ENCODE data around the gene TSHZ1.

The TSHZ1 gene

GRCh38 chr18:75208155-75208835 lies 2.3 kb upstream of the TSHZ1 start:
- no peak for DNase-seq

- no peak for DNase-seq
Measured at GRCh38 chr18:75208836-75209128, 1.8 kb upstream of the TSHZ1 start.

DNA sequence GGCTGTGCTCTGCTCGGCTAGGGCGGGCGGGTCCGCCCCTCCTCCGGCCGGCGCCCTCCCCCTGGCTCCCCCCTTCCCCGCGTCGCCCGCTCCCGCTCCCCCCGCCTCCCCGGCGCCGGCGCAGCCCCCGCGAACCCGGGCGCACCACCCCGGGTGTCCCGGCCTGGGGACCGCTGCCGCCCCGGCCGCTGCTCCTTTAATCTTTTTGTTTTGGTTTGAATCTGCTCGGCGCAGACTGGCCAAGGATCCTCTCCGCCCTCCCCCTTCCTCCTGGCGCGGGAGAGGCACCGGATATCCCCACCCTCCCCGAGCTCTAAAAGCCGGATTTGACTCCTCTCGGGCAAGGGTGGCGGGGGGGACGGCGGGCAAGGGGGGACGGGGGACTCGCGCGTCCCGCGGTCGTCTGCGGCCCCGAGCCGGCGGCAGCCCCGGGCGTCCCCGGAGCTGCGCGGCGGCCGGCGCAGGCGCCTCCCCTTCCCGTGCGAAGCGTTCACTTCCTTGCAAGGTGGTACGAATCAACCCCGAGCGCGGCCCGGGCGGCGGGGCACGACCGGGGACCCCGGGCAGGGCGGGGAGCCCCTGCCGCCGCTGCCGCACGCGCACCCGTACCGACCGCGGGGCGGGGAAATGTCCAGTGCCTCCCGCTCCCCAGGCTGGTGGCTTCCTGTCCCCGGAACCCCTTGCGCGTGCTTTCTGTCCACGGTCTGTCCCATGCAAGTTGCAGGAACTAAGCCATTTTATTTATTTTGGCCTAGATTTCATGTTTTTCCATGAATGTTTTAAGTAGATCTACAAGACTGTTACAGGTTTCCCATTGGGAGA lies 1.3 kb upstream of the TSHZ1 start, which contains the start of gene PTGR3:
Gene PTGR3, minus strand, starts transcription at position 11 of the 822 bp plus-strand sequence. CDS start 81 bp downstream, outside the sequence.
- DNase-seq = peak; percentile 79

- DNase-seq = no peak
Measured at GRCh38 chr18:75209951-75210258, 692 bp upstream of the TSHZ1 start.

DNA sequence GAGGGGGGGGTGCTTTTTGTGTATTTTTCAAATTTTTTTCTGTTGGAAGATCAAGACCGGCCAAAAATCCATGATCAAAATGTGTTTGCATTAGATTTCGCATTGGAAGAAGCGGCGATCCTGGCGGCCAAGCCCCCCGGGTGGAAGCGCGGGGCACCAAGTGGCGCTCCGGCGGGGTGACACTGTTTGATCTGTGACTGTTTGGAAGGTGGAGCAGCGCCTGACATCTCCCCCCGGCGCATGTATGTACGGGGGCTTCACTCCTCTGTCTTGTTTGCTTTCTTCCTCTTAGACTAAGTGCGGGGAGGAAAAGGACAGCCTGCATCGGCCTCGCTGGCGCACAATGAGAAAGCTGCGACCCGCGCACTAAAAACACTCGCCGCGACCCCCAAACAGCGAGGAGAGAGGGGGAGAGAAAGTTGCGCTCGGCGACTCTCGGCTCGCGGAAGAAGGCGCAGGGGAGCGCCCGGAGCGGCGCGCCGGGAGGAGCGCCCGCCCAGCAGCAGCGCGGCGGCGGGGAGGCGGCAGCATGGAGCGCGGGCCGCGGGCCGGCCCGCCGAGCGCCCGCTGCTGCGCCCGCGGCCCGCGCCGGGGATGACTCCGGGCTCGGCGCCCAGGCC lies 515 bp downstream of the TSHZ1 start:
- no peak for DNase-seq

DNA sequence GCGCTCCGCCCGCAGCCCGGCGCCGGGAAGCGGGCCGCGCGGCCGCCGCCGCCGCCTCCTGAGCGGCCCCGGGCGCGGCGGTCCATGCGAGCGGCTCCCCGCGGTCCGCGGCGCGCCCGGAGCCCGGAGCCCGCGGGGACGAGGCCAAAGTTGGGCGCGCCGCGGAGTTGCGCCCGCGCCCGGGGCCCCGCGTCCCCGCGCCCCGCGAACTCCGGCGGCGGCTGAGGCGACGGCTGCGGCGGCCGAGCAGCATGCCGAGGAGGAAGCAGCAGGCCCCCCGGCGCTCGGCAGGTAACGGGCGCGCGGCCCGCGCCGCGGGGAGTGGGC lies 992 bp downstream of the TSHZ1 start:
- no peak for DNase-seq

DNA sequence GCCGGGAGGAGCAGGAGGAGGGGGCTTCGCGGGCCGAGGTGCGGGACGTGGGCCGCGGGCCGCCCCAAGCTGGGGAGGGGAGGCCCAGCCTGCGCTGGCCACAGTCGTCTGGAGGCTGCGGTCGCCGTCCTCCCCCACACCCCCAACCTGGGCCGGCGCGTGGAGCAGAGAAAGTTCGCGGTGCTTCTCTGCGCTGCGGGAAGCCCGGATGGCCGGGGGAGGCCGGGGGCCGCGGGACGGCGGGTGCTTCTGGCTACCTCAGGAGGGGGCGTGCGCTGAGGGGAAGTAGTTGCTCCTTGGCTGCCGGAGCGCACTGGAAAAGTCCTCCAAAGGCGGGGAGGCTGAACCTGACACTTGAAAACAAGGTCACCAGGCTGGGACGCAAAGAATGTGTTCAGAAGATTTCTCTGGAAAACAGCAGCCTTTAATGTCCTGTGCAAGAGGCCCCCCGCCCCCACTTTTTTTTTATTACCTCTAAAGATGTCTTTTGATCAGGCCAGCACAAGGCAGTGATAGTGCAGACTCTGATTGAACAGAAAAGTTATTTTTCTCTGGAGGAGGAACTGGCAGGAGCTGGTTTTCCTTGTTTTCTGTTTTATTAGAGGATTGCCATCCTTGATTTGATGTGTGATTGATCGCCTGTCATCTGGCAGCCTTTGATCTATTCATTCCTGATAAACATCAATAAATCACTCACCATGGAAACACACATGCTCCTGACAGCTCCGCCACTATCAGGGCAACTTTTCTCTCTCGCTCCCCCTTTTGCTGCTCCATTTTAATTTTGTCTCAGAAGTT lies 1.6 kb downstream of the TSHZ1 start:
- no peak for DNase-seq

DNA sequence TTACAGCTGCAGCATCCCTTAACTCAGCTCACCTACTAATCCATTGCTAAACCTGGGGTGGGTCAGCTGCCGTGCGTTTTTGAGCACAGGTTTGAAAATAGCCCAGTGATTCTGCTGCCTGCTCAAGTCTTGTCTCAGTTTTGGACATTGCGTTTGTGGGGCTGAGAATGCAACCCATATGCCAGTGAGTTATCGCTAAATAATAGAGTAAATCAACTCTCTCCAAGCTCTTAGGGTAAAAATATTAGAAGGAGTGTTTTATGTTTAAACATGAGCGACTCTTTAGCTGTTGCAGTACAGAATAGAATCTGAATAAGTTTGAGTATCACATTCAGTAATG lies 2.1 kb downstream of the TSHZ1 start:
- no peak for DNase-seq

DNA sequence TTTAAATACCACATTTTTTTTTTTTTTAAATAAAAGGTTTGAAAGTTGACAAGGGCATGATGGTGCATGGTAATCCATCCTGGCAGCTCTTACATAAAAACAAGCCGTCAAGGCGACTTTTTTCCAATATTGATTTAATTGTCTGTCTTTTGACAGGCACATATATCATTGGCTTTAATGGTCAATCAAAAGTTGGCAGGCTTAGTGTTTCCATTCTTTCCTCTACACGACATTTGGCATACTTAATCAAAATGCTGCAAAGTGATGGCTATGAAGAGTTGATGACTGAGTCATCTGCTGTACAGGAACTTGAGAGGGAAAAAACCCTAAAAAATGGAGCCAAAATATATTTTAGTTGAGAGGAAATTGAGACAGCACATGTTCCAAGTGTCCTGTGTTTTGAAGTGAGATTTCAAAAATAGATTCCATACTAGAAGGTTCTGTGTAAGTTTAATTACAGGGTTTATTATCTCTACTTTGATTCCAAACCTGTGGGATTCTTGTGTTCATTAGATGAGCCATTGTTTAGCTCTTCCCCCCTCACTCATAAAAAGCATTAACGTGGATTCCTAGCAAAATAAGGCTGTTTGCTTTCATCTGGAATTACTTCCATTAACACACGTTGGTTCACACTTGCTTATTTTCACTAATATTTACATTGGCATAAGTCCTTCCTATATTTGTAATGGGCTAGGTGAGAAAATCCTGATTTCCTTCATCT lies 3.2 kb downstream of the TSHZ1 start:
- peak; percentile 84 for DNase-seq

DNA sequence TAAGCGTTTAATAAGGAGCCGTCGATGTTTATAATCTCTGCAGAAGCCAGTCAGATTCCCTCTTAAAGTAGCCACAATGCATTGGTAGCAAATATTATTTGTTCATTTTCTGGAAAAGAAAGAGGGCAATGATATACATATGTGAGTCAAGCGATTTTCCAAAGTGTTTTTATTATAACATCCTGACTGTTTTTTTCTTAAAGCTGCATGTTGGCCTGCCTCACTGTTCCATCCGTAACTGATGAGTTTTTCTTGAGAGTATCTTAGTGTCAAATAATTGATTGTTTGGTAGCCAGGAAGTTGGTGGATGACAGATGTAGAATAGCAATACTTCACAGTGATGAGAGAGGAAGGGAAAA lies 3.7 kb downstream of the TSHZ1 start:
- no peak for DNase-seq

- DNase-seq = no peak
Measured at GRCh38 chr18:75214766-75215510, 4.3 kb downstream of the TSHZ1 start.

DNA sequence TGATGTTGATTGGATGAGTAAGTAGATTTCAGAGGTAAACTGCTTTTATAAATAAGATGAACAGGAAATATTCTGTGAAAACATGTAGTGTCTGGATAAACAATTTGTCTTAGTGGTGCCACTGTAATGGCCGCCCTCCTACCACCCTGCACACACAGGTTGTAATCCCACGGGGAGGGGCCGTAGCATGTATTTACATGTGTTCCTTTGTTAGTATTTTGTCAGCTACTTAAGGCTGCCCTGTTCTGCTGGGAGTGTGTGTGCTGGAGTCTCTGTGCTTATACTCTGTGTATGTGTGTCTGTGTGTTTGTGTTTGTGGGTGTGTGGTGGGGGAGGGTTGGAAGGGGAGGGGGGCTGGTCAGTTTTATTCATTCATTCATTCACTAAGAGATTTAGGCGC lies 5.1 kb downstream of the TSHZ1 start:
- DNase-seq = no peak

DNA sequence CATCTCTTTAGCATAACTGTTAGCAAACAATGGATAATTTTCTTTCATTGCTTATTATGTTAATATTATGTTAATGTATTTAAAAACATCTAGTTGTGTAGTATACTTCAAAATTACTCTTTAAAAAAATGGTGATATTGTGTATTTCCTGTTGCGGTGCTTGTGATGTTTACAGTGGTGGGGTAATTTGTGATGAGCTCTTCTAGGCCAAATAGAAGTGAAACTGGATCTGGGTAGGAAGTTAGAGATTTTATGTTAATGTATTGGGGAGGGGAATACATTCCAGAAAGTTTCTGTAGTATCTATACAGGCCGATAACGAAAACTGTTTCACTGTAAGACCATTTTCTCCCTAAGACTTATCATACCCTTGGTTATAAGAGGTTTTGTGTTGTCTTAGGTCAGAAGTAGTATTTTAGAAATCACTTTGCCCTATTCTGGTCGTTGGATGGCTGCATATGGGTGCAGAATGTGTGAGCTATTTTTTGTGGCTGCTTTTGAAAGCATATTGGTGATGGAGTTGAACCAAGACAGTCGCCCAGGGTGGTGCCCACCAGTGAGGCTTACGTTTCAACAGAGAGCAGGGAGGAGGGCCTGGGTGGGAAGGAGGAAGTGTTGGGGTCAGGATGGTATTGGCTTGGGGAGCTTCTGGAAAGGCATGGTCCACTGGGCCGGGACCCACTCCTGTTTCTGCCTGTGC lies 5.8 kb downstream of the TSHZ1 start:
- DNase-seq = no peak

DNA sequence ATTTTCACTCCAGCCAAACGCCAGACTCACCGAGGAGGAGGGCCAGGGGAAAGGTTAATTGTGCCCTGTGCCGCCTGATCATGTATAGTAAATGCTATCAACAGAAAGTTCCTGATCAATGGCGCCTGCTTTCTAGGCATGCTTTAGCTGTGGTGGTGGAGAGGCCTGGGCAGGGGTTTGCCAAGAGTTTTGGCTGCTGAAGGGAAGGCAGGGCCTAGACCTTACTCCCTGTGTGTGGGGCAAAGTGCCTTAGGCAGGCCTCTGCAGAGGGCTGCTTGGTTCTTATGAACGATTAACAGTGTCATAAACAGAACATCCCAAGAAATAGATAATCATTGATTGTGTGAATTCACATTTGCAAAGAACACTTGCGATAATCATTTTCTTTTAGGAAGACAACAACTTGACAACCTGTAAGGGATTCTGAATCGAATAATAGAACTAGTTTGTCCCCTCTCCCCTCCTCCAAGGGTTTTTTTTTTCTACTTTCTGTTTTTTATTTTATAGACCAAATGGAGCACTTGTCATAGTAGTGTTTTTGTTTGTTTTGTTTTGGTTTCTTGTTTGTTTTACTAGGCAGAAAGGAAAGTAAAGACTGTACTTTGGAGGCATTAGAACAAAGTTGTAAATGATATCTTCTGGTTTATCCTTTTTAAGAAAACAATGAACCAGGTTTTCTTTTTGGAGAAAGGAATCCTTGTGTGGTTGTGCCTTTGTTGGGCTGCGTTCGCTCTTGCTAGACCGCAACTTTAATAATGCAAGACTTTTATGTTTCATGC lies 6.5 kb downstream of the TSHZ1 start:
- DNase-seq = no peak

DNA sequence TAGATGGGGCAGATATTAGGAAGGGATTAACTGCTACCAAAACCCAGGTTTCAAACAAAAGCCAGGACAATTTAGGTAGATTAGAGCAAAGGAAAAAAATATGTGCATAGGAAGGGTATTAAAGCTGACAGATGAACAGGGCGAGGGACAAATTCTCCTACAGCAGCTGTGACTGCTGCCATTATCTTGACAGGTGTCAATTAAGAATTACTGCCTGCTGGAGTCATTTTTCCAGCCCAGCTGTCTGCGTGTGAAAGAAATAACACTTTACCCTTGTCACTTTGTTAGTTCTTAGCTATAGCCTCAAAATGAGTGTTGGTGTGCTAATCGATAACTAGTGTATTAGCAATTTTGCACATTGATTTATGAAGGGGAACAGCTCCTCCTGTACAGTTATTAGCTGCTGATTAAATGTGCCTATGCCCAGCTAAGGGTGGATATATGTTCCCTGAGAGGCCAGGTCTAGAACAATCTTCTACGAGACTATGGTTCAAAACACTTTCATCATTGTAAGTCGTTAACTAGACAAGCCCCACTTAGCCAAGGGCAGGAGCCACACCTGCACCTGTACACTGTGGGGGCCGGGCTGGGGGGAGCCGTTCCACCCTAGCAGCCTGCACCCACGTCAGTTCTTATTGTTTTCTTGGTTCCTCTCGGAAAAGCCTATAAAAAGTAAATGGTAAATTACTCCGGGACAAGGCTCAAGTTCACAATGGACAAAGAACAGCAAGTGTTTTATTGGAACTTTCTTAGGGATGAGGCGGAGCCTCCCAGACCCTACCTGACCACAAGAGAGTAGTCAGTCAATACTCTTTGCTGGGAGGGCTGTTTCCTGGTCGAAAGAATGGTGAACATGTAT lies 7.7 kb downstream of the TSHZ1 start:
- no peak for DNase-seq

GRCh38 chr18:75219745-75220375 lies 9.3 kb downstream of the TSHZ1 start:
- no peak for DNase-seq

- no peak for DNase-seq
Measured at GRCh38 chr18:75220551-75221355, 10.2 kb downstream of the TSHZ1 start.

DNA sequence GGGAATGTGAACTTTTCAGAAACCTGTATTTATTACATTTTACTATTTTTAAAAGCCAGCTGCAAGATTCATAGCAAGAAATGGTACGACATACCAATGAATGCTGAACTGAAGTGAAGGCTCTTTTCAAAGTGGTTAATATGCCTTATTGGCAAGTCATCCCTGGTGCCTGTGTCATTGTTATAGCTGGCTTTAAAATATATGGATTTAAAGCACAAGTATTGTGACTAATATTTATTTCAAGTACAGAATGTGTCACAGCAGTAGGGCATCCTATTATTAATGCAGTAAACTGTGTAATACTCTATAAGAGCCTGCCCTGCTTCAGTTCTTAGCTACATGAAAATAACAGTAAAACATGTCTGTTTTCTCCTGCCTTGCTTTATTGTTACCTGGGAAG lies 10.8 kb downstream of the TSHZ1 start:
- no peak for DNase-seq

DNA sequence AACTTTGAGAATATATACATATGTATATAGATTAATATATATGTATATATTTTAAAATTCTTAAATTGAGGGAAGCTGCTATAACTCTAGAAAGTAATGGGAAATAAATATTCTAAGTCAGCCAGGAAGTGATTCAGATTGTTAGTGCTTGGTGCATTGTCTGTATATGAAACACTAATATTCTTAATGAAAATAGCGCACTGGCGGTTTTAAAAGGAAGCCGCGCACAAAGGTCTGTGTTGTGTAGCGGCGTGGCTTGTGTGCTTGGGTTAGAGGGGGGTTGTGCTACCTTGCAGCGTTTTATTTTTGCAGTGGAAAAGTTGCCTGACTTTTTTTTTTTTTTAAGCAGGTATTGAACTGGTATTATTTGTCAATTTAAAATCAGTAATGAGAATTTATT lies 11.3 kb downstream of the TSHZ1 start:
- no peak for DNase-seq

All from fibroblast of upper back skin (primary cell).